GM04504 (cell line): Measurements from ENCODE around the gene GON7.
"Not testable (repeated sequence)": the region's sequence is repeated elsewhere in the genome, so short reads cannot be mapped to it uniquely, and the experiment has no call there.

Source experiments
- DNase-seq: peaks from one replicate; pipeline ENCODE4 v3.0.0-alpha.2; 2012; ENCODE audit warnings: low read depth

The GON7 gene

DNA sequence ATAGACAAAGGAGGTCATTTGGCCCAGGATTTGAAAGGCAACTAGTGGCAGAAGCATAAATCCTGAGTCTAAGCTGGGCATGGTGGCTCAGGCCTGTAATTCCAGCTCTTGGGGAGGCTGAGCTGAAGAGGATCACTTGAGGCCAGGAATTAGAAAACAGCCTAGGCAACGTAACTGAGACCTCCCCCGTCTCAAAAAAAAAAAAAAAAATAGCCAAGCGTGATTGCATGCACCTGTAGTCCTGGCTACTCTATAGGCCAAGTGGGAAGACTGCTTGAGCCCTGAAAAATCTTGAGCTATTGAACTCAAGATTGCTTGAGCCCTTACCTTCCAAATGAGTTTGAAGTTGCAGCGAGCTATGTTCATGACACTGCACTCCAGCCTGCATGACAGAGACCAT, 7.8 kb downstream of the GON7 start:
- DNase-seq, result no peak

DNA sequence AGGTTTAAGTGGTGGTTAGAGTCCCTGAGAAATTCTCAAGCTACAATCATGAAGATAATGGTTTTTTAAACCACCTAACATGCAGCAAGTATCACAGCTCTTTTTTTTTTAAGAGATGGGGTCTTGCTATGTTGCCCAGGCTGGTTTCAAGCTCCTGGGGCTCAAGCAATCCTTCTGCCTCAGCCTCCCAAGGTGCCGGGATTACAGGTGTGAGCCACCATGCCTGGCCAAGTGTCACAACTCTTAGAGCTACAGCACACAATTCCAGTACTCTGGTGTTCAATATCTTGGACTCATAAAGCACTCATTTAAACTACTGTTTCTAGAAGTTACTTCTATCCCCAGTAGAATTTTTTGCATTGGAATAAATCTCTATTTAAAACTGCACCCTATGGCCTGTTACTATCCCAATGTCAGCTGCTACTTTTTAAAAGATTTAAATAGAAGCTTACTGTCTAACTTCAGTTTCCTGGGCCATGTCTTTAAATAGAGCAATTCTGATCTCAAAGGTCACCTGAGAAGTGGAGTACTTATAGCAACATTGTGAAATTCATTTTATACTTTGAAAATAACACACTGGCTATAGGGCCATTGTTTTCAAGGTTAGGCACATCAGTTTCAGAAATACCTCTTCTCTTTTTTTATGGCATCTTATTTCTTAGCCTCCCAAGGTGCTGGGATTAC, 11.4 kb downstream of the GON7 start:
- DNase-seq, result no peak

DNA sequence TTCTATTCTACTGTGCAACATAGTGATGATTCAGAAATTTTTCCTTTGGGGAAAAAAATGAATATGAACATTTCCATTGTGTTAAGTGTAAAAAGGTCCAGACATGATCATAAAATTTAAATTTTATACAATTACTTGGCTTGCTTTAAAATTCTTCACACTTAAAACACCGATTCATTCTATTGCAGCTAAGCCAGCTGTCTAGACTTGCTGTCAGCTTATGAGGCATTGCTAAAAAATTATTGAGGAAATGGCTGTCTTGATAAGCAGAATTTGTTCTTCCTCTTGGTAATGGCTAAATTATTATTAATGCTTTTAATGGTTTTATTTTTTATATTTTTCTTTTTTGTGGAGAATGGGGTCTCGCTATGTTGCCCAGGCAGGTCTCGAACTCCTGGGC, 19.9 kb downstream of the GON7 start:
- DNase-seq, result no peak

DNA sequence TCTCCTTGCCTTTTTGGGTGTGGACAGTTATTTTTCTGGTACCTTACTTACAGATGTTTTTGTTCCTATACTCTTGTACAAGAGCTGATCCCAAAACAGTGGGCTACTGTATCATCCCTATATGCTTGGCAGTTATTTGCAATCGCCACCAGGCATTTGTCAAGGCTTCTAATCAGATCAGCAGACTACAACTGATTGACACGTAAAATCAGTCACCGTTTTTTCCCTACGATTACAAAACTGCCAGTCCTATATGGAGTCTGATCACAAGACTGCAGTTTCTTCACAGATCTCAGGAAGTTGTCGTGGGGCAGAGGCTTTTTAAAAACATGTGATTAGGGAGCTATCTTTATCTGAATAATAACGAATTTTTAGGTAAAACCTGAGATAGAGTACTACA, 20.4 kb downstream of the GON7 start:
- no peak for DNase-seq

DNA sequence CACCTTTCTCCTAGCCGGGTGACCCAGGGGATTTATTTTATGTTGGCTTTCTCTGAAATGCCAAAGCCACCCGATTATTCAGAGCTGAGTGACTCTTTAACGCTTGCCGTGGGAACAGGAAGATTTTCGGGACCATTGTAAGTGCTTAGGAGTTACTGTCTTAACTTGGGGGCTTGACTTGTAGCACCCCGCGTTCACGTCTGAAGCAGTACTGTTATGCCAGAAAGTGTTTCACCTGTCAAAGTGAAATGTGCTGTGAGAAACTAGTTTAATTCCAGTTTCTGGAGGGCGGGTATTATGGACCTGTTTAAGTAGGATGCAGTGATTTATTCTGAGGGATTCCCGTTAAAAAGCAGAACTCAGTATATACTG, 21.5 kb downstream of the GON7 start:
- DNase-seq, result no peak

DNA sequence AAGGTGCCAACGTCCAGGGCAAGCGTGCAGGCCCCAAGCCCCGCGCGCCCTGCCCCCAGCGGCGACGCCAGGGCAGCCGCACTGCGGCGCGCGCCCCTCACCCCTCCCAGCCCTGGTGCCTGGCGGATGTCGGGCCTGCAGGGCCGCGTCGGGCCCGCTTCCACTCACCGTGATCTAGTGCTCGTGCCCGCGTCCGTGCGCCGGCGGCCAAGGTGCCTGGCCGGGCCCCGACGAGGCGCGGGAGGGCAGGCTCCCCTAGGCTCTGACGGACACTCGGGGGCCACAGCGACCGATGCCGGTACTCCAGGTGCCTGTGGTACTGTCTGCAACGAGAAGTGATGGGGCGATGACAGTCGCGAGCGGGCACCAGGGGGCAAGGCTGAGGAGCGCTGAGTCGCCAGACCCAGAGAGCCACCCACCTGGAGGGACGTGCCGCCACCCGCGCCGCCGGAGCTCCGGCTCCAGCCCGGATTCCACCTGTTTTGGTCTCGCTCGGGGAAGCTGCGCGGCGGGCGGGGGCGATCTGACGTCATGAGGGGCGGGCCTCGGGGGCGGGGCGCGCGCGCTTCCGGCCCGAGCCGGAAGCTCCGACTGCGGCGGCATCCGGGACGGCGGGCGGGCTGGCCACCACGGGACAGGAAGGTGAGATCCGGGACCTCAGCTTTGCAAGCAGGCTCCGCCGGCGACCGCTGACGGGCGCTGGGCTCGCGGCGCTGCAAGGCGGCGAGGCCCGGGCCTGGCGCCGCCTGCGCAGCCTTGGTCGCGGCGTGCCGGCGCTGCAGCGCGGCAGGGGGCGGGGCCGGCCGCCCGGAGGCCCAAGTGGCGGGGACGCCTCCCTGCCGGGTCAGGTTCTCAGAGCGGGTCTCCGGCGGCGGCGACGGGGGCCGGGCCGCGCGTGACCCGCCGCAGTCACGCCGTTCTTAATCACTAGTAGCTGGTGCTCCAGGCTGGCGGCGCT, 22.2 kb downstream of the GON7 start, which contains the start of the genes LYSET and MOAP1:
LYSET (plus strand) TSS at position 927 of the 958 bp plus-strand sequence. CDS start 89 bp downstream, outside the sequence.
MOAP1 (minus strand) TSS at position 507 of the 958 bp plus-strand sequence. CDS start 655 bp downstream, outside the sequence.
- DNase-seq, result peak; percentile 50

DNA sequence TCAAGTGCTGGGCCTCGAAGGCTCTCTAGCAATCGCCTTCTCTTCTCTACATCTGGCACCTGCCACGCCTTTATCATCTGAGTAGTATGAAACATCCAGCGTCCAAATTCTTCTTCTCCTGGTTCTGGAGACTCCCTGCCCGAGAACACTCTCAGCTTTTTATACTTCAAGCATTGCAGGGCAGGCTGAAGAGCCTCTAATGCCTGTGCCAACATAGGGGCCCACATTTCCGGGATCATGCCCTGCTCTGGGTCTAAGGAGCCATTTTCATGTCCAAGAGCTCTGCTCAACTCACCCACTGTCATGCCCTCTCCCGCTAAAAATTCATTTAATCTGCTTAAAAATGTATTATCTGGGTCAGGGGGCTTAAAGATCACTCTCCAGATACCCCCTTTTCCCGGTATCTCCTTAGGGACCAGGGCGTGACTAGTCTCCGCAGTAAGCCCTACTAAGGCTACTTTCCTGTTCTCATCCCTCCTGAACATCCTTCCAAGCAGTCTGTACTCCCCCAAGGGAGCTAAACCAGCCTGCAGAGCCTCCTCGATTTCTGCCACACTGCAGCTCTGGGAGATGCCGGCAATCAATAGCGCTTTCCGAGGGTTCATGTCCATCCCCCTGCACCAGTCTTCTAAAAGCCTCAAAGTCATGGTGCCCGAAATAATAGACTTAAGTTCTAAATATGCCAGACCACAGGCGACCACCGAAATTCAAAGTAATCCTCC, 23.1 kb downstream of the GON7 start:
- no peak for DNase-seq

DNA sequence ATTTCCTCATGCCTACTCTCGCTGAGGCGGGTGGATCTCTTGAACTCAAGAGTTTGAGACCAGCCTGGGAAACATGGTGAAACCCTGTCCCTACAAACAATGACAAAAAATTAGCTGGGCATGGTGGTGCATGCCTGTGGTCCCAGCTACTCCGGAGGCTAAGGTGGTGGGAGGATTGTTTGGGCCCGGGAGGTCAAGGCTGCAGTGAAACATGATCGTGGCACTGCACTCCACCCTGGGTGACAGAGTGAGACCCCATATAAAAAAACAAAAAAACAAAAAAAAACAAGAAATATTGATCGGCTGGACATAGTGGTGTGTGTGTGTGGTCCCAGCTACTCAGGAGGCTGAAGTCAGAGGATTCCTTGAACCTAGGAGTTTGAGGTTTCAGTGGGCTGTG, 31.4 kb downstream of the GON7 start:
- DNase-seq, result no peak

DNA sequence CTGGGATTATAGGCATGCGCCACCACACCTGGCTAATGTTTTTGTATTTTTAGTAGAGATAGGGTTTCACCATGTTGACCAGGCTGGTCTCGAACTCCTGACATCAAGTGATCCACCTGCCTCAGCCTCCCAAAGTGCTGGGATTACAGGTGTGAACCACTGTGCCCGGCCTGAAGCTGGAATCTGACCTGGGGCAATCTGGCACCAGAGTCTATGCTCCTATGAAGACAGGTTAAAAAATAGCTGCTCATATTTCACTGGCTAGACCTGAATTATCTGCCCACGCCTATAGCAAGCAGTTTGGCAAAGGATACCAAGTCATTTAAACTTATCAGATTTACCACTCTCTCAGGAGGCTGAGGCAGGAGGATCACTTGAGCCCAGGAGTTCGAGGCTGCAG, 32.1 kb downstream of the GON7 start:
- DNase-seq, result not testable (repeated sequence)

DNA sequence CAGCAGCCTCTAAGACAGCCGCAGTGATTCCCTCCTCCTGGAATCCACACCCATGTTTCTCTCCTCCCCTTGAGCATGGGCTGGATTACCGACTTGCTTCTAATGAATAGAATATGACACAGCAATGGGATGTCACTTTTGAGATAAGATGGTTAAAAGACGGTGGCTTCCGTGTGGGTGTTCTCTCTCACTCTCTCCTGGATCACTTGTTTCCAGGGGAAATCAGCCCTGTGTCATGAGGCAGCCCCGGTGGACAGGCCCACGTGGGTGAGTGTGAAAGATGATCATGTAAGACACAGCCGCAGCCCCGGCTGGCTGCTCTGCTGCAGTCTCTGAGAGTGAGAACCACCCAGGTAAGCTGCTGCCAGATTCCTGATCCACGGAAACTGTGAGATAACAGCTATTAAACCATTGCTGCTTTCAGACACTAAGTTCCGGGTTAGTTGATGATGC, 32.9 kb downstream of the GON7 start:
- DNase-seq, result no peak

DNA sequence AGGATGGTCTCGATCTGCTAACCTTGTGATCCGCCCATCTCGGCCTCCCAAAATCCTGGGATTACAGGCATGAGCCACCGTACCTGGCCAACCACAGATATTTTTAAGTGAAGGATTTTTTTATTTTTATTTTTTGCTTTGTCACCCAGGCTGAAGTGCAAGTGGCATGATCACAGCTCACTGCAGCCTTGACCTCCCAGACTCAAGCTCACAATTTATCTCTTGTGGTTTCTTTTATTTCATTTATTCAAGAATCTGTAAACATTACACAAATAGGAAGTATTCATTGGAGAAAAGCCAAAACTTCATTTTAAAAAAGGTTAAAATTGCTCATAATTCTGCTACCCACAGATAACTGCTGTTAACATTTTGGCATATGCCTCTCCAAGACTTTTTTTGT, 35.5 kb downstream of the GON7 start:
- DNase-seq, result no peak

DNA sequence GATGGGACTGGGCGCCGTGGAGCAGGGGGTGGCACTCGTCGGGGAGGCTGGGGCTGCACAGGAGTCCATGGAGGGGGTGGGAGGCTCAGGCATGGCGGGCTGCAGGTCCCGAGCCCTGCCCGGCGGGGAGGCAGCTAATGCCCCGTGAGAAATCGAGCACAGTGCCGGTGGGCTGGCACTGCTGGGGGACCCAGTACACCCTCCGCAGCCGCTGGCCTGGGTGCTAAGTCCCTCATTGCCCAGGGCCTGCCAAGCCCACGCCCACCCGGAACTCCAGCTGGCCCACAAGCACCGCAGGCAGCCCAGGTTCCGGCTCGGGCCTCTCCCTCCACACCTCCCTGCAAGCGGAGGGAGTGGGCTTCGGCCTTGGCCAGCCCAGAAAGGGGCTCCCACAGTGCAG, 36.7 kb downstream of the GON7 start:
- not testable (repeated sequence) for DNase-seq

DNA sequence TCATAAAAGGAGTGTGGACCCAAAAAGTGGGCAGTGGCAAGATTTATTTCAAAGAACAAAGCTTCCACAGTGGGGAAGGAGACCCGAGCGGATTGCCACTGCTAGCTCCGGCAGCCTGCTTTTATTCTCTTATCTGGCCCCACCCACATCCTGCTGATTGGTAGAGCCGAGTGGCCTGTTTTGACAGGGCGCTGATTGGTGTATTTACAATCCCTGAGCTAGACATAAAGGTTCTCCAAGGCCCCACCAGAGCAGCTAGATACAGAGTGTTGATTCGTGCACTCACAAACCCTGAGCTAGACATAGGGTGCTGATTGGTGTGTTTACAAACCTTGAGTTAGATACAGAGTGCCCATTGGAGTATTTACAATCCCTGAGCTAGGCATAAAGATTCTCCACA, 37.2 kb downstream of the GON7 start:
- not testable (repeated sequence) for DNase-seq

DNA sequence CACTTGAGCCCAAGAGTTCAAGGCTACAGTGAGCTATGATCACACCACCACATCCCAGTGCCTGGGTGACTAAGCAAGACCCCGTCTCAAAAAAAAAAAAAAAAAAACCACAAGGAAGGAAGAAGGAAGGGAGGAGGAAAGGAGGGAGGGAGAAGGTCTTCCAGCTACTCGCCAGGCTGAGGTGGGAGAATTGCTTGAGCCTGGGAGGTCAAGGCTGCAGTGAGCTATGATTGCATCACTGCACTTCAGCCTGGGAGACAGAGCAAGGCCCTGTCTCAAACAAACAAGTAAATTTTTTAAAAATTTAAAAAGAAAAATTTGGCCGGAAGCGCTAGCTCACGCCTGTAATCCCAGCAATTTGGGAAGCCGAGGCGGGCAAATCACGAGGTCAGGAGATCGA, 38.3 kb downstream of the GON7 start:
- DNase-seq, result not testable (repeated sequence)

DNA sequence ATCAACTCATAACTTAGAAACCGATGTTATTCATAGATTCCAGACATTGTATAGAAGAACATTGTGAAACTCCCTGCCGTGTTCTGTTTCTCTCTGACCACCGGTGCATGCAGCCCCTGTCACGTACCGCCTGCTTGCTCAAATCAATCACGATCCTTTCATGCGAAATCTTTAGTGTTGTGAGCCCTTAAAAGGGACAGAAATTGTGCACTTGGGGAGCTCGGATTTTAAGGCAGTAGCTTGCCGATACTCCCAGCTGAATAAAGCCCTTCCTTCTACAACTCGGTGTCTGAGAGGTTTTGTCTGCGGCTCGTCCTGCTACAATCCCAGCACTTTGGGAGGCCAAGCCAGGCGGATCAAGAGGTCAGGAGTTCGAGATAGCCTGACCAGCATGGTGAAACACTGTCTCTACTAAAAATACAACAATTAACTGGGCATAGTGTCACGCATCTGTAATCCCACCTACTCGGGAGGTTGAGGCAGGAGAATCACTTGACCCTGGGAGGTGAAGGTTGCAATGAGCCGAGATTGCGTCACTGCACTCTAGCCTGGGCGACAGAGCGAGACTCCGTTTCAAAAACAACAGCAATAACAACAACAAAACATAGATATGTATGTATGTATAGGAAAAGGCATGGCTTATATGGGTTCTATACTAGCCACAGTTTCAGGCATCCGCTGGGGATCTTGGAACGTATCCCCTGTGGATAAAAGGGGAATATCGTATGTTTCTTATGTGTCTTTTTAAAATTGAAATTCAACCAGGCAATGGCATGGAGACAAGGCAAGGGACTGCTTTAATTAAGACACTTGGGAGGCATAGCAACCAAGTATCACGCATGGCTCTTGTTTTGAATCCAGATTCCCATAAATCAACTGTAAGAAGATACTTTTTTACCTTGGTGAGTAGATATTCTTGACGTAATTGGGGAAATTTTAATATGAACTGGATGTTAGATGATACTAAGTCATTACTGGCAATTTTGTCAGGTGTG, 41.3 kb downstream of the GON7 start:
- not testable (repeated sequence) for DNase-seq

DNA sequence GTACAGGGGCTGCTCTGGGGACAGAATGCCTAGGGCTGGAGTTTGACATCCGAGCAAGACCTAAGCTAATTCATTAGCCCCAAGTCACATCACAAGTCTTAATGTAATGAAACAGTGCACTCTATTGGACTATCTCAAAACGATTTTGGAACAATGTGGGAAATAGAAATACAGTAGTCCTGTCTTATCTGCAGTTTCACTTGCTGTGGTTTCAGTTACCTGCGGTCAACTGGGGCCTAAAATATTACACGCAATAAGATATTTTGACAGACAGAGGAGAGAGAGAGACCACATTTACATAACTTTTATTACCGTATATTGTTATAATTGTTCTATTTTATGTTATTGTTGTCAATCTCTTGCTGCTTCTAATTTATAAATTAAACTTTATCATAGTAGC, 43.3 kb downstream of the GON7 start:
- DNase-seq, result no peak

DNA sequence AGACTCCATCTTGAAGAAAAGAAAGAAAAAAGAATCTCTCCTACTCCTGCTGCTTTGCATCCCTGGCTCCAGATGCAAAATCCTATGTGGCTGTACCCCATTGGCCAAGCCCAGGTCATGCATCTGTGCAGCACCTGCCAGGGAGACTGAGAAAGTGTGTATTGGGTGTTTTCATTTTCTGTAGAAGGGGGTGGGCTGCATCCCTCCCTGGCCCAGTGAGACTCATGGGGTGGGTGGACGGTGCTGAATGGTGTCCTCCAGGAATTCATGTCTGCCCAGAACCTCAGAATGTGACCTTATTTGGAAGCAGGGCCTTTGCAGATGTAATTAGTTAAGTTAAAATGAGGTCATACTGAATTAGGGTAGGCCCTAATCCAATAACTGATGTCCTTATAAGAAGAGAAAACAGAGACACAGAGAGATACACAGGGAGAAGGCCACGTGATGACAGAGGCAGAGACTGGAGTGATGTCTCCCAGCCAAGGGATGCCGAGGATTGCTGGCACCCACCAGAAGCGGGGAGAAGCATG, 45.4 kb downstream of the GON7 start:
- DNase-seq, result no peak

DNA sequence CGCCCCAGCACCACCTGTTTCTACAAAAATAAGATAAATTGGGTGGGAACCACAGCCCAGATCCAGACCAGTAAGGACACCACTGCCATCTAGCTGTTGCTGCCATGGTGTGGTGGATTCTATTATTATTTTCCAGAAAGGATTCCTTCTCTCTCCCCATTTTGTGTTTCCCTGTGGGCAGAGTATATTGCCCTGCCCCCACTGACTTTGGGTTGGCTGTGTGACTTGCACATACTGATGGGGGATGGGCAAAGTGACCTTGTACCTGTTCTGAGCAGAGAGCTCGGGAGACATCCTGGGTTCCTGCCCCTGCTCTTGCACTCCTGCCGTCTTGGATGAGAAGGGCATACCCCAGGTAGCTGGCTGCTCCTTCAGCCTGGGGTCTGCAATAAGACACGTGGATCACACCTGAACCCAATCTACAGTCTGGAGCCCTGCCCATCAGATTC, 46.5 kb downstream of the GON7 start:
- DNase-seq, result no peak

DNA sequence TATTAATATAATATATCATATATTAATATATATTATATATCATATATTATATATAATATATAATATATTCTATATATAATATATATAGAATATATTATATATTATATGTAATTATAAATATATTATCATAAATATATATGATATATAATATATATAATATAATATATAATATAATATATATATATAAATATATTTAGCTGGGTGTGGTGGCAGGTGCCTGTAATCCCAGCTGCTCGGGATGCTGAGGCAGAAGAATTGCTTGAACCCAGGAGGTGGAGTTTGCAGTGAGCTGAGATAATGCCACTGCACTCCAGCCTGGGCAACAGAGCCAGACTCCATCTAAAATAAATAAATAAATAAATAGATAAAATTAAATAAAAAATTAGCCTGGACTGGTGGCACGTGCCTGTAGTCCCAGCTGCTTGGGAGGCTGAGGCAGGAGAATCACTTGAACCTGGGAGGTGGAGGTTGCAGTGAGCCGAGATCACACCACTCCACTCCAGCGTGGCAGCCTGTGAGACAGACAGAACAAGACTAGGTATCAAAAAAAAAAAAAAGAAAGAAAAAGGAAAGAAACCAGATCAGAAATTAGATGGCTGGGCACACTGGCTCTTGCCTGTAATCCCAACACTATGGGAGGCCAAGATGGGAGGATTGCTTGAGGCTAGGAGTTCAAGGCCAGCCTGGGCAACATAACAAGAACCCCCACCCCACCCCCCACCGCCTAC, 47.1 kb downstream of the GON7 start:
- DNase-seq, result not testable (repeated sequence)

DNA sequence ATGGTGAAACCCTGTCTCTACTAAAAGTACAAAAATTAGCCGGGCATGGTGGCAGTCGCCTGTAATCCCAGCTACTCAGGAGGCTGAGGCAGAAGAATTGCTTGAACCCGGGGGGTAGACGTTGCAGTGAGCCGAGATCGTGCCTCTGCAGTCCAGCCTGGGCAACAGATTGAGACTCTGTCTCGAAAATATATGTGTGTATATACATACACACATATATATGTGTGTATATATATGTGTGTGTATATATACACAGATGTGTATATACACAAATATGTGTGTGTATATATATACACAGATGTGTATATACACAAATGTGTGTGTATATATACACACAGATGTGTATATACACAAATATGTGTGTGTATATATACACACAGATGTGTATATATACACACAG, 48.5 kb downstream of the GON7 start:
- DNase-seq, result not testable (repeated sequence)
